ENCODE data around the gene MMS19.
"Not testable (repeated sequence)": the region's sequence is repeated elsewhere in the genome, so short reads cannot be mapped to it uniquely, and the experiment has no call there.

Gene MMS19

GRCh38 chr10:97529685-97530465 is 31.7 kb upstream of the MMS19 start:
- no peak for DNase-seq (ENCODE audit: low read depth in 2 of 2)

GRCh38 chr10:97528876-97529275 is 30.7 kb upstream of the MMS19 start:
- DNase-seq (ENCODE audit: low read depth in 2 of 2) = not testable (repeated sequence)

DNA sequence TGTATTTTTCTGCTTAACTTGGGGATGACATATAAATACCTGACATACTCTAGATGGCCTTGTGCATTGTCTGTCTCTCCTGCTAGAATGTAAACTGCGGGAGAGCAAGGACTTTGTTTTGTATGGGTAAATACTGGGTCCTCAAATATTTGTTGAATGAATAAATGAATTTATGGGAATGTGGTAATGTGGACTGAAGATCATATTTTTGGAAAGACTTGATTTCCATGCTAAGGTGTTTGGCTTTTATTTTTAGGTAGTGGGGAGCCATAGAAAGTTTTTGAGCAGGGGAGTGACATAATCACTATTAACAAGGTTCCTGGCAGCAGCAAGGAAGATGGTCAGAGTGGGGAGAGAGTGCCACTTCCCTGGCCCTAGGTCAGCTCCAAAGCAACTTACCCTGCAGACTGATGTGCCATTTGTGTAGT is 27.5 kb upstream of the MMS19 start:
- no peak for DNase-seq (ENCODE audit: low read depth in 2 of 2)

DNA sequence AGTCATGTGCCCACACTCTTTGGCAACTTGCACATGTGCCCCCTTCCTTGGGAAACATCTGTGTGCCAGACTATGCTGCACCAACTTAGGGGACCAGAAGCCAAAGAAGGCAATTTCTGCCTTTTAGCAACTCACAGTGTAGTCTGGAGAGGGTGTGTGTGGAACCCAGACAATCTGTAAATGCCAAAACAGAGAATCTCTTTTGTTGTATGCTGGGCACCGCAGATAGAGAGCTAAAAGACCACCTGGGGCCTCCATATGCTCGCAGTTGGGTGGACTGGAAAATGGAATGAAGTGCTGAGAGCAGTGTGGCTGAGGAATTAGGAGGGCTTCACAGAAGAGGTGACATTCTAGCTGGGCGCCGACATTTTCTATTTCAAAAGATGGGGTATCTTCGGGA is 26.9 kb upstream of the MMS19 start:
- DNase-seq (ENCODE audit: low read depth in 2 of 2) = no peak

- no peak for DNase-seq (ENCODE audit: low read depth in 2 of 2)
Measured at GRCh38 chr10:97522937-97523336, 24.7 kb upstream of the MMS19 start.

DNA sequence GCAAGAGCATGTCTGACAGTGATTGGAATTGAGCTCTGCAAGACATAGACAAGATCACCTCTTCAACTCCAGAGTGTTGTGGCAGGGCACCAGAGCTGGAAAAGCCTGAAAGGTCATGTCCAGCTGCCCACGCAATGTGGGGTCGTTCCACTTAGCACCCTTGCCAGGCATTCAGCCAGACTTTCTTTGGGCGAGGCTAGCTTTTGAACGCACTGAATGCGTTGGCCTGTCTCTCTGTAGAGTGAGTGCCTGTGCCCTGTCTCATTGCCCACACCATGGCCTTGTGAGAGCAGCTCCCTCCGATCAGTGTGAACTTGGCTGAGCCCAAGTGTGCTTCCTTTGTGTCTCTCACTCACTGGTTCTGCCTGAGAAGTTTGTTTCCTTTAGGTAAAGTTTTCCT is 23.8 kb upstream of the MMS19 start:
- no peak for DNase-seq (ENCODE audit: low read depth in 2 of 2)

GRCh38 chr10:97520978-97521761 is 22.9 kb upstream of the MMS19 start:
- DNase-seq (ENCODE audit: low read depth in 2 of 2) = no peak

DNA sequence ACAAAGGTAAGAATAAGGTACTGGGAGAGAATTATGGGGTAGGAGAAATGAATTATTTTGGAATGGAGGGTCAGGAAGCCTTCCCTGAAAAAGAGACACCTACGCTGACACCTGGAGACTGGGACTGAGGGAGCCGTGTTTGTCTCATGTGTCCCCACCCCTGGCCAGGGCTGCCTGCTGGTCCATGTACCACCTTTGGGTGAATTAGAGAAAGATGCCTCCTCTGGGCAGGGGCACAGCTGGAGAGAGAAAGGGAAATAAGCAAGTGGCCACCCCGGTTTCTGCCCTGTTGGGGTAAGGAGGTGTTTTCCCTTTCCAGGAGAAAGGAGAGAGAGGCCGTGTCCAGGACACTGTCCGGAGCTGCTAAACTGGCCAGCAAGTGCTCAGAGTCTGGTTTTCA is 22.3 kb upstream of the MMS19 start:
- DNase-seq (ENCODE audit: low read depth in 2 of 2) = no peak

DNA sequence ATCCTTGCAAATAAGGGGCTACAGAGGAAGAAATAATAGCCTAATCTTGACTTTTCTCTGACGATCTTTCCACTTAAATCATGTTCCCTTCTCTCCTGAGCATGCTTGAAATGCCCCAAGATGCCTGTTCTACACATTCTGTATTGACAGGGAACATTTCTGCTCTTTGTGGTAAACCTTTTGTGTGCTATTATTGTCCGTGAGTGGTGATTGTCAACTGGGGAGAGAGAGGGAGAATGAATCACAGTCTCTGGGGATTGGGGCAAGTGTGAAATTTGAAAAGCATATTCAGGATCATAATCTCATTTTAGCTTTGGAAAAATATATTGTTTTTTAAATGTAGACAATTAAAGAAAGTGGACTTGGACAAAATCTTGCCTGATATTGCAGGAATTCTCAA is 21.1 kb upstream of the MMS19 start:
- no peak for DNase-seq (ENCODE audit: low read depth in 2 of 2)

DNA sequence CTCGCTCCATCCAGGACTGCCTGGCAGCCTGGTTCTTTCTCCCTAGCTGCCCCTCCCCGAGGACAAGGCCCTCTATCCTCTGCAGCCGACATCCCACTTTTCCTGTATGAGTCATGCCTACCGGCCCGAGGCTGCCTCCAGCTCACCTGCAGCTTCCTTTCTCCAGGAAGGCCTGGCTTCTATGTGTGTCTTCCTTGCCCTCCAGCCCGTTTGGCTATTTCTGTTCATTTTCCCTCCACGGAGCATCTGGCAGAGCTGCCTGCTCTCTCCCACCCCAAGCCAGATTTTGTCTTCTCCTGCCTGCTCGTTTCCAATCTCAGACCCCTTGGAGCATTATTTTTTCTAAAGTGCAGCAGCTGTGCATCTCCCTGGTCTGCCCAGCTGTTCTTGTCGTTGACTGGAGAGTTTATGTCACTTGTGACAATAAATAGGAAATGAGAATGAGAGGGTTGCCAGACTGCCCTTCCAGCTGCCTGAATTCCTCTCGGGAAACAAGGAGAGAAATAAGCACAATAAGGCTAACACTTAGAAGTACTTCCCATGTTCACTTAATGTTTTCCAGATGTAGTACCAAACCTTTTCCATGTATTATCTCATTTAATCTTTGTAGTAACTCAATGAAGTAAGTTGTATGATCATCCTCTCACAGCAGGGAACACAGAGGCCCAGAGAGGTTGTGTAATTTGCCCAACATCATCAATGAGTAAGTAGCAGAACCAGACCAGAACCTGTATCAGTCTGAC is 20.2 kb upstream of the MMS19 start:
- DNase-seq (ENCODE audit: low read depth in 2 of 2) = no peak

GRCh38 chr10:97517778-97518300 is 19.6 kb upstream of the MMS19 start:
- DNase-seq (ENCODE audit: low read depth in 2 of 2) = no peak

GRCh38 chr10:97517096-97517750 is 19.0 kb upstream of the MMS19 start:
- no peak for DNase-seq (ENCODE audit: low read depth in 2 of 2)

DNA sequence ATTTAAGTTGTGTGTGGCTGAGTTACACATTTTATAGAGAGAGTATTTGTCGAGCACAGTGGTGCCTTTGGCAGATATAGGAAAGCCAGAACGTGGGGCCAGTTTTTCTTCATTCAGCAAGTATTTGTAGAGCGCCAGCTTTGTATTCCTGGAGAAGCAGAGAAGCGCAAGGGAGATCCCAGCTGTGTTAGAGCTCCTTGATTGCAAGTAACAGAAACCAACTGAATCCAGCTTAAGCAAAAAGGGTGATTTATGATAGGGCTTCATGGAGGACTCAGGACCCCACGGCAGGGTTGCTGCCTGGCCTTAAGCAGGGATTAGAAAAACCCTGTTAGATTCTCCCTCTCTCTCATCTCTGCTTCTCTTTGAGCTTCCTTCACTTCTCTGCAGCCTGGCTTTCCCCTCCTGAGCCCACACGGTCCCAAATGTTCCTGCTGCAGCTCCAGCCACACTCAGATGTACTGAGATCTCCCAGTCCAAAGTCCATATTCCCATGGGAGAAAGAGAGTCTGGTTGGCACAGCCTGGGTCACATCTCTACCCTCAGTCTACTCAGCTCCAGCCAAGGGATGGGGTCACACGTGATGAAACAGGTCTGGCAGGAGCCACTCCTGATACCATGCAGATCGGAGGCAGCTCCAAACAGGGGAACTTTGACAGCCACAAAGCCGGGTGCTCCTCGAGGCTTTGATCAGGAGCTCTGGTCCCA is 17.2 kb upstream of the MMS19 start:
- DNase-seq (ENCODE audit: low read depth in 2 of 2) = no peak

- DNase-seq (ENCODE audit: low read depth in 2 of 2) = no peak
Measured at GRCh38 chr10:97514344-97514743, 16.1 kb upstream of the MMS19 start.

DNA sequence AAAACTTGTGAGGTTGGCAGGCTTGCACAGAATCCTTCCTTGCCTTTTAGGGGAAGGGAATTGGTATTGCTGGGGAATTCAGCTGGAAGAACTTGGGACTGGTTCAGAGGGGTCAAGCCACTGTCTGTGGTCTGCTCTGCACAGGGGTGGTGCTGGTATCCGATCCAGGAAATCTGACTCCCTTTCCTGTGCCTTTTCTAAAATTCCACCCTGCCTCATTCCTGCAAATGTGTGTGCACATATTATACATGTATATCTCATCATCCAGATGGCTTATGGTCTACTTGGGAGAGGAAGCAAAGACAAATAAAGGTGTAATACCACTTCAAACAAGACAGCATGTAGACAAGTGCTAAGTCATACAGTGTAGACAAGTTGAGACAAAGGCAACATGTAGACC is 14.8 kb upstream of the MMS19 start:
- no peak for DNase-seq (ENCODE audit: low read depth in 2 of 2)

GRCh38 chr10:97511711-97512440 is 13.7 kb upstream of the MMS19 start:
- no peak for DNase-seq (ENCODE audit: low read depth in 2 of 2)

DNA sequence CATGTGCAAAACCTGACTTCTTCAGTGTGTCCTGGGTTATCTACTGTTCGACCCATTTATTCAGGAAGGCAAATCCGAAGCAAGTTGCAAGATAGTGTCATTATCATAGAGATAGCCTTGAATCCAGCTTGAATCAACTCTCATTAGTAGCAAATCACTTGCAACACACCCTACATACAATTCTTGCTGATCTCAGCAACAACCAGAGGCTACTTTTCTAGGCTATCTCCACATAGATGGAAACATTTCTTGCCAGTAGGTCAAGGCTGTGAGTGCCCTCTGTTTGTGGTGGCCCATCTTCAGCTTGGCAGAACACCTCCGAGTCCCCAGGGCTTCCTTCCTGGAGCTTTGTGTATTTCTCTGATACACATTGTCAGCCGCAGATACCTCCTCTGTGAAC is 12.5 kb upstream of the MMS19 start:
- no peak for DNase-seq (ENCODE audit: low read depth in 2 of 2)

DNA sequence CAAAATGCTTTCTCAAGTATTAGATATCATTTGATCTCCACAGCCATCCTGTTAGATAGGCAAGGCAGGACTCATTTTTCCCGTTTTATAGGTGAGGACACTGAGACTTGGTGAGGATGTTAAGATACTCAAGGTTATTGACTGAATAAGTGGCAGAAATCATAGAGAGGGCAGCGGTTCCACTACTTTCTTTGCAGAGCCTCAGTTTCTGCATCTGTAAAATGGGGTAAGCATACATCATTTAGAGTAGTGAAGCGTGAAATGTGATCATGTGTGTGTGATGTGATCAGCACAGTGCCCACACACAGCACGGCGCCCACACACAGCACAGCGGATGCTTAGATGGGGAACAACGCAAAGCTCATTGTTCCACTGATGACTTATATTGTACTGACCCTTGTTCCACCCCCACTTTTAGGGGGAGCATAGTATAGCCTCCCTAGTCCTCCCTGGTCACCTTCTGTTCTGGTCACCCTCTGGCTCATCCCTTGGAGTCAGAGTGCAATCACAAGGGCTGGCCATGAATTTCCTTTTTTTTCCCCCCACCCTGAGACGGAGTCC is 11.0 kb upstream of the MMS19 start:
- no peak for DNase-seq (ENCODE audit: low read depth in 2 of 2)

DNA sequence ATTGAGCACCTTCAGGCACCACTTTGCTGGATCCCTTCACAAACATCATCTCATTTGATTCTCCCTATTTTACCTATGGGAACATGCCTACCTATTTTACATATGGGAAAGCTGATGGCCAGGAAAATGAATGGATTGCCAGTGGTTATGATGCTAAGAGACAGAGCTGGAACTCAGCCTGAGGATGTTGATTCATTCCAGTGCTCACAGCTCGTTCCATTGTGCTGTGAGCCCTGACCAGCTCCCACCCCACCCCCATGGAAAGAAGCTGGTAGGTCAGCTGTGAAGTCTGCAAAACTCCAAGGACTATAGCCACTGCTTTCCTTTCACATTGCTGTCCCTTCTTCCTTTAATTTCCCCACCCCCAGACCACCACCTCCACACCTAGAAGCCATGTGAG is 10.1 kb upstream of the MMS19 start:
- DNase-seq (ENCODE audit: low read depth in 2 of 2) = no peak
